Measurements from ENCODE around the gene OCEL1. TPM values are rescaled to one million over a fixed set of nuclear protein-coding genes. Genes with fewer than 3 reads are reported as not detected.

OCEL1 gene
- total and polyA plus RNA-seq, 10 of the 15 experiments (the other 5 are each of a cell fraction or from before 2014, with no cell fraction given) = 2.8 to 18.2 (median 7.4) TPM

- TF ChIP-seq, protein P1, sequence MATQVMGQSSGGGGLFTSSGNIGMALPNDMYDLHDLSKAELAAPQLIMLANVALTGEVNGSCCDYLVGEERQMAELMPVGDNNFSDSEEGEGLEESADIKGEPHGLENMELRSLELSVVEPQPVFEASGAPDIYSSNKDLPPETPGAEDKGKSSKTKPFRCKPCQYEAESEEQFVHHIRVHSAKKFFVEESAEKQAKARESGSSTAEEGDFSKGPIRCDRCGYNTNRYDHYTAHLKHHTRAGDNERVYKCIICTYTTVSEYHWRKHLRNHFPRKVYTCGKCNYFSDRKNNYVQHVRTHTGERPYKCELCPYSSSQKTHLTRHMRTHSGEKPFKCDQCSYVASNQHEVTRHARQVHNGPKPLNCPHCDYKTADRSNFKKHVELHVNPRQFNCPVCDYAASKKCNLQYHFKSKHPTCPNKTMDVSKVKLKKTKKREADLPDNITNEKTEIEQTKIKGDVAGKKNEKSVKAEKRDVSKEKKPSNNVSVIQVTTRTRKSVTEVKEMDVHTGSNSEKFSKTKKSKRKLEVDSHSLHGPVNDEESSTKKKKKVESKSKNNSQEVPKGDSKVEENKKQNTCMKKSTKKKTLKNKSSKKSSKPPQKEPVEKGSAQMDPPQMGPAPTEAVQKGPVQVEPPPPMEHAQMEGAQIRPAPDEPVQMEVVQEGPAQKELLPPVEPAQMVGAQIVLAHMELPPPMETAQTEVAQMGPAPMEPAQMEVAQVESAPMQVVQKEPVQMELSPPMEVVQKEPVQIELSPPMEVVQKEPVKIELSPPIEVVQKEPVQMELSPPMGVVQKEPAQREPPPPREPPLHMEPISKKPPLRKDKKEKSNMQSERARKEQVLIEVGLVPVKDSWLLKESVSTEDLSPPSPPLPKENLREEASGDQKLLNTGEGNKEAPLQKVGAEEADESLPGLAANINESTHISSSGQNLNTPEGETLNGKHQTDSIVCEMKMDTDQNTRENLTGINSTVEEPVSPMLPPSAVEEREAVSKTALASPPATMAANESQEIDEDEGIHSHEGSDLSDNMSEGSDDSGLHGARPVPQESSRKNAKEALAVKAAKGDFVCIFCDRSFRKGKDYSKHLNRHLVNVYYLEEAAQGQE (IDR thresholded peaks at IDR 0.05; ENCODE audit: low read depth, low read length) = no peak
Measured at GRCh38 chr19:17259118-17259780, 33.2 kb downstream of the OCEL1 start (continued).

GRCh38 chr19:17259934-17260333 lies 33.9 kb downstream of the OCEL1 start:
- ATAC-seq = no peak
- Histone ChIP-seq H4K20me1 (ENCODE audit: control insufficient read depth, insufficient read depth) (no peaks in the 10 kb centered on the region), H3K27me3 (replicated peaks in 1 of 2; ENCODE audit: control insufficient read depth in 2 of 2, insufficient read depth in 2 of 2, low read length in 1 of 2) (no peaks in the 10 kb centered on the region), H3K4me2 (ENCODE audit: control insufficient read depth, insufficient read depth) (no peak overlapping the region), H3K4me3 (no peak overlapping the region), H3K4me1 (ENCODE audit: control insufficient read depth, insufficient read depth, low read length) (peaks cover 7% of the 10 kb centered on the region), H3K27ac (ENCODE audit: control insufficient read depth, insufficient read depth) (no peak overlapping the region), H3K36me3 (ENCODE audit: control insufficient read depth in 2 of 2, insufficient read depth in 2 of 2, low read length in 1 of 2) (no peaks in the 10 kb centered on the region), H3K9ac (ENCODE audit: control insufficient read depth, insufficient read depth, low read length) (no peak overlapping the region), H3K79me2 (ENCODE audit: control insufficient read depth, insufficient read depth, low read length) (no peaks in the 10 kb centered on the region), H2AFZ (ENCODE audit: control insufficient read depth, low read depth, low read length) (no peak overlapping the region), H3K9me3 (replicated peaks; ENCODE audit: control insufficient read depth, insufficient read depth, low read length) (no peaks in the 10 kb centered on the region; the same call in 2 of the 3 replicates)
- 37% methylated on average over 1 of the region's 1 CpG for WGBS (ENCODE audit: insufficient coverage, insufficient replicate concordance, low lambda C conversion rate, missing lambda C conversion rate)
- CTCF ChIA-PET = interaction anchor here (0.6 to 10.5 kb wide), 18 partner anchors 11 to 257 kb away, joined by 3 to 120 read pairs (median 4); partner anchors contain the start of genes ANKLE1, MRPL34 and USE1
- POLR2A ChIA-PET = no interaction called here
- DNase-seq (ENCODE audit: low read depth, low spot score) = no peak
- BruUV-seq (replicated peaks) = no TSS peak
- intact Hi-C loops (cut with micrococcal nuclease; ENCODE audit: unreplicated experiment) (loop anchor here (5.0 to 10.0 kb wide), 2 partner anchors 193 to 485 kb away; no protein-coding TSS in a partner anchor), in situ Hi-C loops (cut with MboI) (no loop called here)
- FAIRE-seq = no peak
- RAD21 ChIA-PET (ENCODE audit: unreplicated experiment) = interaction anchor here (0.6 to 2.3 kb wide), 6 partner anchors 9 to 54 kb away, joined by 3 to 12 read pairs (median 3); partner anchors contain the start of gene ANKLE1
- SMC1A ChIA-PET (ENCODE audit: uncharacterized antibody, unreplicated experiment) = interaction anchor here (0.6 to 1.8 kb wide), 9 partner anchors 13 to 194 kb away, joined by 3 to 7 read pairs (median 4); partner anchors contain the start of genes ABHD8, ANKLE1 and USE1
- no peak for TF ChIP-seq E2F4 (IDR thresholded peaks at IDR 0.05; ENCODE audit: low read depth, low read length)
- no peak for TF ChIP-seq TAF1 (IDR thresholded peaks at IDR 0.05; ENCODE audit: borderline replicate concordance, low read depth, low read length)
- no peak for TF ChIP-seq POU2F2 (IDR thresholded peaks at IDR 0.05; ENCODE audit: borderline replicate concordance, low read depth, low read length)
- no peak for TF ChIP-seq PAX8 (IDR thresholded peaks at IDR 0.05)
- no peak for TF ChIP-seq PRDM15 (CRISPR knock-in tag; IDR thresholded peaks at IDR 0.05)
- TF ChIP-seq BRCA1 (IDR thresholded peaks at IDR 0.05; ENCODE audit: low read depth, low read length) = no peak
- no peak for TF ChIP-seq ELK1 (IDR thresholded peaks at IDR 0.05; ENCODE audit: low read depth, low read length)
- no peak for TF ChIP-seq WRNIP1 (IDR thresholded peaks at IDR 0.05; ENCODE audit: borderline replicate concordance, low read depth, low read length)
- TF ChIP-seq NR2C2 (IDR thresholded peaks at IDR 0.05; ENCODE audit: borderline replicate concordance, control insufficient read depth, insufficient read length, low read depth) = no peak
- no peak for TF ChIP-seq HCFC1 (IDR thresholded peaks at IDR 0.05; ENCODE audit: low read length)
